Cortex of kidney (tissue), 1 donor: ENCODE data around the gene VASH1.
A peak's percentile ranks its signal among the peaks of the same experiment; 100 is the strongest.

ENCODE experiments used
- DNase-seq: peaks from one replicate; lab custom pipeline; 2025; lab: John Stamatoyannopoulos, UW

VASH1 gene

DNA sequence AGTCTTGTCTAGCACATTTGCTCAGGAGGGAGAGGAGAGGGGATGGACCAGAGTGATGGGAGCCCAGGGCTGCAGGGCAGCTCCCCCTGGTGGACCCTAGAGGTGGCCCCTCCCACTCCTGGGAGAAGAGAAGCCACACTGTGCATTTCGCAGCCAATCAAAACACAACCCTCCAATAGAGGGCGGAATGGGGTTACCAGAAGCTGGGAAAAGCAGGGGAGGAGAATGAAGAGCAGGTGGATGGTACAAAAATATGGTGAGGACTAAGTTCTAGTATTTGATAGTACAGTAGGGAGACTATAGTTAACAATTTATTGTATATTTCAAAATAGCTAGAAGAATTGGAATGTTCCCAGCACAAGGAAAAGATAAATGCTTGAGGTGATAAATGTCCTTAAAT is 23.6 kb downstream of the VASH1 start:
- DNase-seq = no peak

DNA sequence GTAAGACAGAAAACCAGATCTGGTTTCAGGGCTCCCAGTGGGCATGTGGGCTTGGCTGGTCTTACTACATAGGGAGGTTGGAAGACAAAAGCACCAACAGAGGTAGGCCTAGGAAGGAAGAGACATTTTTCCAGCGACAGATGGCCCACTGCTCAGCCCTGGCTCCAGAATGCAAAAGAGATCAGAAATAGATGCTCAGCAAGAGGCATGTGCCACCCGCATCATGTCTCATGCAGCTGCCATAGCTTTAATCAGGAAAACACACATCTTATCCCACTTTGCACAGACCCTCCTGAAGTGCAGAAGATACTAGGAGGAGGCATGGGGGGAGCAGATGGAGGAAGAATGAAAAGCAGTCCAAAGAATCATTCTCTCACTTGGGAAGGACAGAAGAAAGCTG is 25.3 kb downstream of the VASH1 start:
- DNase-seq = no peak

DNA sequence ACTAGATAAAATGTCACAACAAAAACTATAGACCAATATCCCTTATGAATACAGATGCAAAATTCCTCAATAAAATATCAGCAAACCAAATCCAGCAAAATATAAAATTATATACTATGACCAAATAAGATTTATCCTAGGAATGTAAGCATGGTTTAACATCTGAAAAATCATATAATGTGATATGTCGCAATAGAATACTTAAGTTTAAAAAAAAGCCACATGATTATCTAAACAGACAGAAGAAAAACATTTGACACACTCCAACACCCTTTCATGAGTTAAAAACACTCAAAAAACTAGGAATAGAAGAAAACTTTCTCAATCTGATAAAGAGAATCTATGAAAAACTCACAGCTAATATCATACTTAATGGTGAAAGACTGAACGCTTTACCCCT is 31.2 kb downstream of the VASH1 start:
- no peak for DNase-seq

DNA sequence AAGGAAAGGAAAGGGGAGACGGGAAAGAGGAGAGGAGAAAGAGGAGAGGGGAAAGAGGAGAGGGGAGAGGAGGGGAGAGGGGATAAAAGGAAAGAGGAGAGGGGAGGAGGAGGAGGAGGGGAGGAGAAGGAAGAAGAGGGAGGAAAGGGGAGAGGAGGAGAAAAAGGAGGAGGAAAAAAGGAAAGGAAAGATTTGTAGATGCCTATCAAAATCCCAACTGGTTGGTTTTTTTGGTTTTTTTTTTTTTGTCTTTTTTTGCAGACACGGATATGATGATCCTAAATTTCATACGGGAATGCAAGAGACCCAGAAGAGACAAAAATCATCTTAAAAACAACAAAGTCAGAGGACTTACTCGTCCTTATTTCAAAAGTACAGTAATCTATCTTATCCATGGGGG is 32.1 kb downstream of the VASH1 start:
- no peak for DNase-seq

DNA sequence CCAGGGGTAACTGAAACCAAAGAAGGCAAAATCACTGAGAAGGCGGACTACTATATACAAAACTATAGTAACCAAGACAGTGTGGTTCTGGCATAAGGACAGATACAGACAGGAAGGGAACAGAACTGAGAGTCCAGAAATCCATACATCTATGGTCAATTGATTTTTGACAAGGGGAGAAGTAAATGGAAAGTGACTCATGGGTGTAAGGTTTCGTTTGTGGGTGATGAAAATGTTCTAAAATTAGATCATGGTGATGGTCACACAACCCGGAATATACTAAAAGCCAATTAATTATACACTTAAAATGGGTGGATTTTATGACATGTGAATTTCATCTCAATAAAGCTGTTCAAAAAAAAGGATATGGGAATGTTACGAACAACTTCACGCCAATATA is 32.7 kb downstream of the VASH1 start:
- no peak for DNase-seq

DNA sequence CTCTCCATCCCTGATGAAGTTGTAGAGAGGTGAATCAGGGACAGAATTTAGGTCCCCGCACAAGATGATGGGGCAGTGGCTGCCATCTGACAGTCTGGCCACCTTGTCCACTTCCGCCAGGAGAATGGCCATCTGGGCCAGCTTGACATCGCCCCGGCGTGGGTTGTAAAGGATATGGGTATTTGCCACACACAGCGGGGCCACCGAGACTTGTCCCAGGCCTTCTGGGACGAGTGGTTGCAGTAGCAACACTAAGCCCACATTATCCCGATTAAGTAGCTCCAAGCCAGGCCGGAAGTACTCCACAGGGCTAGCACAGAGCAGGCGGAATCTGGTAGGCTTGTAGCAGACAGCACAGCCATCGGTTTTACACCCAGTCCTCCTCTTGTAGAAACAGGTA is 45.2 kb downstream of the VASH1 start:
- DNase-seq = no peak

DNA sequence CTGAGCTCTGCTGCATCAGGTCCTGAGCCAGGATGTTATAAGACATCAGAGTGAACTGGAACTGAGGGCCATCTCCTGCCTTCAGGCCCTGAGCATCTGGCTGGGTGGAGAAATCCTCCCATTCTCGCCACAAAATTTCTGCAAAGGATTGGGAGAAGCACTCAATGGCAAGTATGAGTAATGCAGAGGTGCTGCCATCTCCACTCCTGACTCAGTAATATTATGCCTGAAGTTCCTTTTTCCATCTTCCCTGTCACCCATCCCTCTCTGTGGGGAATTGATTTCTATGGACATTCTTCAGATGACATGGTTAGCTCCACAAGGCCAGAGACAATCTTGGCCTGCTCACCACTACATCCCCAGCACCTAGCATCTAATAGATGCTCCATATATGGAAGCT is 46.7 kb downstream of the VASH1 start:
- no peak for DNase-seq

DNA sequence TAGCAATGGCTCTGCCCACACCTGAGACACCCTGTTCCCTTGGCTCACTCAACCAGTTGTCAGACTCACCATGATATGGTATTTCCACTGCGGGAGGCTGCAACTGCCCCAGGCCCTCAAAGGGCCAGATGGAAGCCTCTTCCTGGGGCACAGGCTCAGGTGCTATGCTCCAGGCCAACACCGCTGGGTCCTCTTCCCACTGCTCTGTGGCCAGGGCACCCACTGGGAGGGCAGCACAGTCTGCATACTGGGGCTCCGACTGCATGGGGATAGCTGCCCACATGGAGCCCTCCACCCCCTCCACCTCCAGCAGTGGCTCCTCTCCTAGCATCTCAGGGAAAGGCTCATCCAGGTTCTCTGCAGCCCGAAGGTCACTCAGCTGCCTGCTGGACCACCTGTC is 47.7 kb downstream of the VASH1 start:
- DNase-seq = no peak

DNA sequence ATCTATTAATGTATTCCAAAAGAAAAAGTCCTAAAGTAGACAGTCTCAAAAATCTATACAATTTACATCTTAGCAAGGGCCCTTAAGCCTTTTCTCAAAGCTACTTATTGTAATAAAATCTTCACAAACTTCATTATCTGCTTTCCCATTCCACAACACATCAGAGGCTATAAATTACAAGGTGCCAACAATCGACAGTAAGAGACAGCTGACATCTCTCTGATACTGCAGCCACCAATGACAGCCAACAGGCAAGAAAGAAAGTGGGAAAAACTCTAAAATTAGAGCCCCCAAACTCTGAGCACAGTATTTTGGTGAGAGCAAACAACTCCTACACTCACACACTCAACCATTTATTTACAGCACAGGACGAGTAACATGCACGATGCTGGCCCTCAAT is 49.3 kb downstream of the VASH1 start:
- DNase-seq = no peak

DNA sequence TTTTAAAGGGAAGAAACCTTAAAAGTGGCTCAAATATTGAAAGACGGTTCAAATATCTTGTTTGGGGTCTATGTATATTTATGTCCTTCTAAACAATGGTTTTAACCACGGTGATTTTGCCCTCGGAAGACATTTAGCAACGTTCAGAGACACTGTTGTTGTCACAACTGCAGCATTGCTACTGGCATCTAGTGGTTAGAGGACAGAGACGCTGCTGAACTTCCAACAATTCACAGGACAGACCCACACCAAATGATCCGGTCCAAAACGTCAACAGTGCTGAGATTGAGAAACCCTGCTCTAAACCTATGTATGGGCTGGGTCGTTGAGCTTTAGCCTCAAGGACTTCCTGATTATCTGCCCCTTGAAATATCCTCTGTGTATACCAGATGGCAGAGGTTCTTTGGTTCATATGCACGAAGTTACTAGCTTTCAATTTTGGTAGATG is 49.7 kb downstream of the VASH1 start:
- DNase-seq = no peak

DNA sequence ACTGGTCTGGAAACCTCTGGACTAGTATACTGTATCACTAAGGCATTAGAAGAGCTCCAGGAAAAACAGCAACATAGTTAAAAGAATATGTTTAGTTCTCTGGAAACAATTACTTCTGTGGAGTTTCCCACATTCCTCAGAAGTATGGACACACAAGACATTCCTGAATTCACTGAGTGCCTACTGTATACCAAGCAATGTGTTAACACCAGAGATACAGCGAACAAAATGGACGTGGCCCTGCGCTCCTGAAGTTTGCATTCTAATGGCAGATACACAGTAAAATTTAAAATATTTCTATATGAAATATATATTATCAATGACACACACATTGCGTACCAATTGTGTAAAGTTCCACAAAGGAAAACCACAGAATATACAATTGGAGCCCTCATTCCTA is 50.3 kb downstream of the VASH1 start:
- no peak for DNase-seq

DNA sequence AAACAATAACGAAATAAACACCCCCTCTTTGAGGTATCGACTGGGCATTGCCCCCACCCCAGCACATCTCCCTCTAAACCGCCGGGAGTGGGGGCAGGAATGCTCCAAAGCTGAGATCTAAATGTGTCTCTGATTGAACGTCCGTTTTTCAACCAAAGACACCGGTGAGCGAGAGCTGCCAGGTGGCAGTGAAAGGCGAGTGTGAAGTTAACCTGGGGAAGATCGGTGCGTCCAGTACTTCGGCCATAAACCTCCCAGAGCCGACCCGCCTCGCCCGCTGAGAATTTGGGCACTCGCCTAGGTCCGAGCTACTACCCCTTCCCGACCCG is 50.8 kb downstream of the VASH1 start:
- DNase-seq = no peak

DNA sequence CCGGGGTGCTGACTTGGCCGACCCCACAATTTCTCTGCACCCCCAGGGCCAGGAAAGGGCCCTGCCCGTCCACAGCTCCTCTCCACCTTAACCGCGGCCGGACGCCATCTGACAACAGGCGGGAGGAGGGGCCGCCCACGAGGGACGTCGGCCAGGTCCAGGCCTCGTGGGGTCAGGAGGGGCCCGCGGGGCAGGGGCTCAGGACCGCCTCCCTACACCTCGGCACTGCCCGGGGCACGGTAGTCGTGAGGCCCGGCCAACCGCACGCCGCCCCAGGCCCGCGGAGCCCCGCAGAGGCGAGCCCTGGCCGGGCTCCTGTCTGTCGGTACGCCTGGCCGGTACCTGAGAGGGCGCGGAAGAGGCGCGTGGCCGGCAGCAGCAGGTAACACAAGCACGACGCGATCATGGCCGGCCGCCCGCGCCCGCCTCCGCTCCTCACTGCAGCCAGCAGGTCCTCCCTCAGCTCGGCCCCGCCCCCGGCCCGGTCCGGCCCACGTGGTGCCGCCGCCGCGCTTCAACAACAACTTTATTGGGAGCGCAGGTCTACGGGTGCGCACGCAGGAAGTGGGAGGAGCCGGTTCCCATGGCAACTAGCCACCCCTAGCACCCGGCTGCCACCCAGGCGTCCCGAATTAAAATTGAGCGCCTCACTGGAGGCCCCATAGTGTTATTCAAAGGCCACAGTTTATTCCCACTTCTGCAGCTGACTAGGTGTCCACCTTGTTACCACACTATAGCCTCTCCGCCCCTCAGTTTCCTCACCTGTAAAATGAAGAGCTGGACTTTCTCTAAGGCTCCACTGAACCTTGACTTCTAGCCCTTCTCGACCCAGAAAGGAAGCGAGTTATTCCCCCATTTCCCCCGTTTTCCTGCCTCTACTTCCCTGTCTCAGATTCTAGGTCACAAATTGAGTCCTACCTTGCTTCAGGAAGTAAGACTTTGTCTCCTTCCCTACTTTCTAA is 51.4 kb downstream of the VASH1 start, which contains the start of gene ANGEL1:
Gene ANGEL1 (minus strand): TSS at position 461 of the 962 bp plus-strand sequence. CDS start 55 bp downstream, at position 406.
- peak; percentile 77 for DNase-seq

DNA sequence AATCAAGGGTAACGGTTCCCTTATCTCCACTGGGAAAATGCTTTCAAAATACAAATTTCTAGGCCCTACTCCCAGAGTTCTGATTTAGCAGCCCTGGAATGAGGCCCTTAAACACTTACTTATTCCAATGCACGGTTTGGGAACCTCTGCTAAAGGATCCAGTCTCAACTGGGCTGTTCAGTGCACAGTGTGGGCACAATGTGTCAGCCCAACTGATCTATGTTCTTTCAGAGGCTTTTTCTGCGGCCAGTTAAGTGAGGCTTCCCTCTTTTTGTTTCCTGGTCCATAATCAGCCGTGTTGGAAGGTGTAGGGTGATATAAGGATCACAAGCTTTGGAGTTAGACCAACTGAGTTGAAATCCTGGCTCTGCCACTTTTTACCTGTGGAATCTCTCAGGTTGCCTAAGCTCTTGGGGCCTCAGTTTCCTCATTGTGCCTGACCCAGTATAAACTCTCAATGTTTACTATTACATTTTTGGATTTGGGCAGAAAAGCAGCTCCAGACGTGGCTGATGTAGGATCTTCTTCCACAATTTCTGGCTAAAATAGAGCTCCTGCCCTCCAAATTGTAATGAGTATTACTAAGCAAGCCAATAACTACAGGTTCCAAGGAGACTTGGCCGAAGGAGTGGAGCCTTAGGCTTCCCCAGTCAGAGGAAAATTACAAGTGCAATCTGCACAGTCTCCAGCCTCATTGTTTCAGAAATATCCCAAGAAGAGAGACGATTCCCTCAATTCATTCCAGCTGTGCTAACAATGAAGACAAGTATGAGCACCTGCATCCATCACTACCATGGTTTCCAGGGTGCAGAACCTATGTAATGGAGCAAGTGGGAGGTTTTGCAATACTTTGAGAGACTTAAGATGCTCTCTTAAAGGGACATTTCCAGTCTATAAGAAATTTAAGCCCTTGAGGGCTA is 53.7 kb downstream of the VASH1 start:
- no peak for DNase-seq

DNA sequence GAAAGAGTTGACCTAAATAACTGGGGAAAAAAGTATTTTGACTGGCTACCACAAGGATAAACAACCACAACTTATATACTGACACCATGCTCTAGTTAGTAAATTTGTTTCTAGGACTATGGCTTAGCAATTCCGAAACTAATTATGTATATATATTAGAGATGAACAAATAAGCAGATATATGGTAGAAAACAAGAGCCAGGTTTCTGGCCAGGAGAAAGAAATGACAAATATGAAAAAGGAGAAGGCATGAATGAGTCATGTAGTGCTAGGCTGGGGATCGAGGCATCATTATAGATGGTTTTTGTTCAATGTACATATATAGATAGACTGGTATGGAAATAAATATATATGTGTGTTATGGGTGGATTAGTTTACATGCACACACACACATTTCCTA is 59.4 kb downstream of the VASH1 start:
- DNase-seq = no peak

DNA sequence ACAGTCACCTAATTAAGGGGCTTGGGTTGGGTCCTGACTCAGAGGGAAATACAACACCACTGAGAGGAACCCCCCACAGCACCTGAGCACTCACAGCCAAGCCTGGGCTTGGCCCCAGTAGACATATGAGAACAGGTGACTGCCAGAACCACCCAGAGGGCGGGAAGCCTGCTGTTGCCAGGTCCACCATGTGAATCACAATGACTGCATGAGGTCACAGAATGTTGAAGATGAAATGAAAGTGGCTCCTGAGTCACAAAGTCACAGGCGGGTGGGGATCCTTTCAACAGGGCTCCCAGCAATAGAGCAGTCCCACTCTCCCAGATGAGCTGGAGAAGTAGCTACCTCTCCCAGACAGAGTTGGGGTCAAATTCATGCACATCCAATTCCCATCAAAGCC is 64.9 kb downstream of the VASH1 start, which contains the start of gene LRRC74A:
Gene LRRC74A (plus strand): TSS at position 287 of the 400 bp plus-strand sequence. CDS start 290 bp downstream, outside the sequence.
- DNase-seq = no peak

DNA sequence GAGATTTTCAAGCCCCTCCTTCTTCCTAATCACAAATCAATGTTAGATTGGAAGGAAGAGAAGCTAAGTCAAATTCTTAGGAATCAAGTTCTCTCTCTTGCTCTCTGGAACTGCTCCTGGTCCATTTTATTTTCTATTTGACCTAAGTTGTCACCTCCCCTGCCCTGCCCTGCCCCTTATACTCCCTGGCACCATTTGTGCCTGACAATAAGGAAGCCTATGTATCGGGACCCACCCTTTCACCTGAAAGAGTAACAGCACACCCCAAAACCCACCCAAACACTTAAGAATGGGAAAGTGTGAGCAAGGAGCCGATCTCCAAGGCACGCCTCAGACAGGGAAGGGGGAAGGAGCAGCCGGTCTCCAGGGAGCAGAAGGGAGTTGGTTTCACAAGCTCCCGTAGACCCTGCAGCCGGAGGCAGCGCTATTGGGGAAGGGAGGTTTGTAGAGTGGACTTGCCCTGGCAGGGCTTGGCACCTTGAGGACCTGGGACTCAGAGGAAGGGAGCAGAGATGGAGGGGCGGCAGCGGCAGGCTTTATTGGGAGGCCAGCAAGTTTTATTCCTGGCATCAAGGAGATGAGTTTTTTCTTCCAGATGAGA is 66.5 kb downstream of the VASH1 start:
- DNase-seq = no peak

DNA sequence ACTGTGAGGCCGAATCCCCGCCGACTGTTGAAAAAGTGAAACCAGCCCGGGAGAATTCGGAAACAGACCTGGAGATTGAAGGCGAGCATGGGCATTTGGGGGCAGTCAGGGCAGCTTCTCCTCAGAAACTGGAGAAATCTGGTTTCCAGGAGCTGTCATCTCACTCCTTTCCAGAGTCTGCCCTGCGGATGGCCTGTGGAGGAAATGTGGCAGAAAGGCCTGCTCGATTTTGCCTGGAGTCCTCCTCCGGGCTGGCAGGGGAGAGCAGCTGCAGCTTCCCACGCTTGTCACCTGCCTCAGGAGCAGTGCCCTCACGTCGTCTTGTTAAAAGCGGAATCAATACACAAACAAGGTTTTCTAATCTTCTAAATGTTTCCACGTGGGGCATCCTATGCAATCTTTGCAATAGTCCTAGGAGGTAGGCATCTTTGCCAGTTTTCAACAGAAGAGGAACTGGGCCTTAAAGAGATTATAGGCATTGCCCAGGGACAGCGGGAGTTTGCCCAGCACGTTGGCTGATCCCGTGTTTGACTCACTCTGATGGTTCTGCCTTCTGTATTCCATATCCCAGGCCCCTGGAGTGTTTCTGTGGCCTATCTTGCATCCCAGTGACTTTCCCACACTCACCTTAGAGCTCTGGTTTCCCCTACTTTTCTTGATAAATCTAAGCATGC is 67.2 kb downstream of the VASH1 start:
- no peak for DNase-seq

DNA sequence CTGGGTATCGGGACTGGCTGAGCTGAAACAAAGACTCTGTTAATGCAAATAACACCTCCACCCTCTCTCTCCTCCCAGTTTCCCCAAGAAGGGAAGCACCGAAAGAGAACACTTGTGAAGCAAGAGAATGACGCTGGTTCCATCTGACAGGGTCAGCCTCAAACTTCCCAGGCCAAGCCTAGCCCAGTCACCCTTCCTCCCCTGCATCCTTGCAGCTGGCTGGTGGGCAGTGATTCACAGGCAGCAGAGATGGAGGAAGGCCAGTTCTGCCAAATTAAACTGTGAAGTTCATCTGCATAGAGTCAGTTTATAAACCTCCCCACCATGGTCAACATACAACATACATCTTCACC is 67.7 kb downstream of the VASH1 start:
- DNase-seq = no peak

DNA sequence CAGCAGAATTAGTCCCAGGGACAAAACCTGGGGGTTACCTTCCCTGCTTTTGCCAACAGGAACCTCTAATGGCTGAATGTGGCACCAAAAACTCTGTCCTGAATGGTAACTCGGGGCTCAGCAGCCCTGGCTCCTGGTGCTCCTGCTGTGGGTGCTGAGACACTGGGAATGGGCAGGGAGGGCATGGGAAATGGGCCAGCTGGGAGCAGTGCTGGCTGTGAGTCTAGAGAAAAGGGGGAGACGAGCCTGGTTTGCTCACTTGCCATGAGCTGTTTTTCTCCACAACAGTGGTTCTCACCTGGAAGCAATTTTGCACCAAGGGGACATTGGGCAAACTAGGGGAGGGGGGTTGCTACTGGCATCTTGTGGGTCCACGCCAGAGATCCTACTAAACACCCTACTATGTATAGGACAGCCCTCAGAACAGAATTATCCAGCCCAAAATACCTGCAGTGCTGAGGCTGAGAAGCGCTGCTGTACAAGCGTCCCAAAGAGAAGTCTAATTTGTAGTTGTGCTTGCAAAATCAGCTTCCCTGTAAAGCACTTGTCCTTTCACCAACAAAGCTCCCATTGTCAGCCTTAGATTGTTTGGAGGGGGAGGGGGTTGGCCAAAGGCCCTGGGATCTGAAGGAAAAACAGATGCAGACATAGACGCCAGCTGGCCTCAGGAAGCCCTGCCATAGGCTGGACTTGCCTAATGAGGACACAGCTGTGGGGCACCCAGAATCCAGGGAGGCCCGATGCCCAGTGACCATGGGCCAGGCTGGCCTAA is 68.6 kb downstream of the VASH1 start:
- DNase-seq = no peak

DNA sequence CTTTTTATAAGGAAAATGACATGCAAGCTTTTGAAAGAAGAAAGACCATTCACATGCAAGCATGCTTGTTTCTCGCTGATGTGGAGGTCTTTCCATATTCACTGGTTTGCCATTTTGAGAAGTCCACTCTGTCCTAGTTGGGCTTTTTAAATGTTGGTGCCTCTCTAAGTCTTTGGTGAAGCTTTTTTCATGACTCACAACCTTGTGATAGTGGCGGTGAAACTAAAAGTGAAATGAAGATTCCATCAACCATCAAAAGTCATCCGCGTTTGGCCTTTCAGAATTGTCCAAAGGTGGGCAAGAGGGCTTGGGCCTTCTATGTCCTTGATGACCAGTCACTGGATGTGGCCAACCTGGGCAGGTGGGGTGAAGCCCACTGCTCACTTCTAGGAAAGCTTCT is 69.3 kb downstream of the VASH1 start:
- DNase-seq = no peak
